Occipital lobe (tissue), 2 donors: ENCODE results near the gene HSPA14. TPM values are rescaled to one million over a fixed set of nuclear protein-coding genes. Genes with fewer than 3 reads are reported as not detected.
"Not testable (repeated sequence)": the region's sequence is repeated elsewhere in the genome, so short reads cannot be mapped to it uniquely, and the experiment has no call there.

Experiments
- DNase-seq: peaks from one replicate; lab custom pipeline; 2025; lab: John Stamatoyannopoulos, UW
- total RNA-seq: library from RNA; depleted of rRNA; stranded (reverse); fragments of >200 nt; gene quantifications from one replicate; pipeline ENCODE4 v1.2.3, GENCODE V29; 2014

The HSPA14 gene
- total RNA-seq, 1 donor from 2014 or later: 14.8 TPM

DNA sequence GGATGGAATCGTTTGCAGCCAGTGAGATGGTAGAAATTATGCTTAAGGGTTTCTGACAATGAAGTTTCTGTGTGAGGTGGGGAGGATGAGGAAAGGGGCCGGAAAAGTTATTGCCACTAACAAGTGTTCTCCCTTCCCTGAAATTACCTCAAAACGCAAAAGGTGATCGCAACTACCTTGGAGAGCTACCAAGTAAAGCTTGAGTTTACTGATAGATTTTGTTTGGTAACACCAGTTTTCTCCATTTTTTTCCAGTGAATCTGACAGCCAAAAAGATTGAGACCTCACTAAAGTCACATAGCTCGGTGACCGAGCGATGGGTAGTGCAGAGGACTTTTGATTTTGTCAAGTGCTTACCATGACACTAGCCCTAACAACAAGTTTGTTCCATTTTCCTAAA, 42.1 kb downstream of the HSPA14 start:
- no peak for DNase-seq

DNA sequence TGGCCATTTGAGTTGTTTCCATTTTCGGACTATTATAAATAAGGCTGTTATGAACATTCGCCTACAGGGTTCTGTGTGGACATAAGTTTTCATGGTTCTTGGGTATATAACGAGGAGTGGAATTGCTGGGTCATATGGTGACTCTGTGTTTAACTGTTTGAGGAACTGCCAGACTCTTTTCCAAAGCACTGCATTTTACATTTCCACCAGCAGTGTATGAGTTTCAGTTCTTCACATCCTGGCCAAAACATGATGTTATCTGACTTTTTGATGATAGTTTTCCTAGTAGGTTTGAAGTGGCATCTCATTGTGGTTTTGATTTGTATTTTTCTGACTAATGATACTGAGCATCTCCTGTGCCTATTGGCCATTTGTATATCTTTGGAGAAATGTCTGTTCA, 46.0 kb downstream of the HSPA14 start:
- no peak for DNase-seq

DNA sequence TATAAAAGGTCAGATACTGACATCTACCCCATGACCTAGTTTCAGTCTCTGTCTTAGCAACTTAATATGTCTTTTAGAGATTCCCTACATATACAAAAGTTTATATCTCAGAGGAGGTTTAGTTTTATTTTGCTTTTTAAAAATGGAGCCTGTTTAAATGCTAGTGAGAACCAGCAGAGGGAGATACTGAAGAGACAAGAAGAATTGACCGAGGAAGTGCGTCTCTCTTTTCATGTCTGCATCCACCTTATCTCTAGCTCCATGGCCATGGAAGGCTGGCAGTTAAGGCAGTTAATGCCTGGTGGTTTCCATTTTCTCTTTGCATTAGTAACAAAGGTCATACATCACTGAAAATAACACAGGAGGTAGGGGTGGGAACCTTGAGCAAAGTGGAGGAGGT, 51.2 kb downstream of the HSPA14 start:
- no peak for DNase-seq

DNA sequence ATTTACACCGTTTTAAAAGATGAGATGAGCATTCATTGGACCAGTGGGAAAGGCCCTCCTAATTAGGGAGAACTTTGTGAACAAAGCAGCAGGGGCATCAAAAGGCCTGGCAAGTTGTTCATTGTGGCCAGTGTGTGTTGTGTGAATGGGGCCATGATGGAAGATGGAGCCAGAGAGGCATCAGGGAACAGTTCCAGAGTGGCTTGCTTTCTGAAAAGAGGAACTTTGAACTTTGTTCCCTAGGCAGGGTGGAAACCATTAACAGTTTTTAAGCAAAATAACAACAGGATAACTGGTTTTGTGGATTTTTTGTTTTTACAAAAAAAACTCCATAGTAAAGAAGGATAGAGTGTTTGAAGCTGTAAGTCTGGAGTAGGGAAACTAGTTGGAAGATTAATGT, 53.0 kb downstream of the HSPA14 start:
- no peak for DNase-seq

DNA sequence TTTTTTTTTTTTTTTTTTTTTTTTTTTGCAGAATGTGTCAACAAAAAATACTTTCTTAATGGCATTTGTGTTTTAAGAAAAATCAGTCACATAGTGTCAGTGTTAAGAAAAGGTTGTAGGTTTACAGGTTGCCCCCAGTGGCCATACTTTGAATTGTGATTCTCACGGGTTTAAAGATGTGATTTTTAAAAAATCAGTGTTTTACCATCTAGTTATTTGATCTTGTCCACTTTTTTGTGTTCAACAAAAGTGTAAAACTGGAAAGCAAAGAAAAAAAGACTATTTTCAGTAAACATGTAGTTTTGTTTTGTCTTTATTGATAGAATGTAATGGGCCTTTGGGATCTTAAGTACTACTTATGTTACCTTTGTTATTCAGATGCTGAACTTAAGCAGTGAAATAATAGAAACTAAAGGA, 66.2 kb downstream of the HSPA14 start:
- DNase-seq: no peak

DNA sequence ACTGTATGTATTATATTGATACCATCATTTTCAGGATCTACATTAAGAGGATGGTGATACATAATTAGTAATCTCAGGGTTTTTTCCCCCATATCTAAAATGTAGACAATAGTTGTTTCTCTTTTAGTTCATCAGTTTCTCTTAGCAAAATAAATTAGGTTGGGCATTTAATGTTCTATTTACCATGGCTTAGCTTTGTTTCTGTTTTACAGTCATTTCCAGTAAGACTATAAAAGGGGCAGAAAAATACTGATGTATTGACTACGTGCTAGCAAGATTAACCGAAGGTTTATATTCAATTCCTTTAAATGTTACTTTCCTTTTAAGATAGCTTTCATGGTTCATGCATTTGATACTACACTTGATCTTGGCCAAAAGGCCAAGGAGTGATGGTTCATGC, 66.8 kb downstream of the HSPA14 start:
- DNase-seq: no peak

DNA sequence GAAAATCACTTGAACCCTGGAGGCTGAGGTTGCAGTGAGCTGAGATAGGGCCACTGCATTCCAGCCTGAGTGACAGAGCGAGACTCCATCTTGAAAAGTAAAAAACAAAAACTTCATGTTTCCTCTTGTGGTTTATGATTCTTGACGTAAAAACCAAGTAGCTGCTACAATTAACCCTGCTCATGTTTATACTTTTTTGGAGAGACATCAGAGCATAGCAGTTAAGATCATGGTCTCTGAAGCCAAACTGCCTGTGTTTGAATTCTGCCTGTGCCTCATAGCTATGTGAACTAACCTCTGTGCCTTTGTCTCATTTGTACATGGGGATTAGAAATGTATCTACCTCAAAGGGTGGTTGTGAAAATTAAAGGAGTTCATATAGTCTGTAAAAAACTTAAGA, 67.8 kb downstream of the HSPA14 start:
- DNase-seq: no peak

DNA sequence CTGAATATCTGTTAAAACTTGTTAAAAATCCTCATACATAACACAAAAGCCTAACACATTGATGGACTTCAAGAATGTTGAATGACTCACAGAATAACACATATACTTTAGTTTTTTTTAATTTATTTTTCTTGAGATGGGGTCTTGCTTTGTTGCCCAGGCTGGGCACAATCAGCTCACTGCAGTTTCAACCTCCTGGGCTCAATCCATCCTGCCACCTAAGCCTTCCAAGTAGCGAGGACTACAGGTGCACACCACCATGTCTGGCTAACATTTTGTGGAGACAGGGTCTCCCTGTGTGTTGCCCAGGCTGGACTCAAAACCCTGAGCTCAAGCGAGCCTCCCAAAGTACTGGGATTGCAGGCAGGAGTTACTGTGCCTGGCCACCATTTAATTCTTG, 68.7 kb downstream of the HSPA14 start:
- no peak for DNase-seq

DNA sequence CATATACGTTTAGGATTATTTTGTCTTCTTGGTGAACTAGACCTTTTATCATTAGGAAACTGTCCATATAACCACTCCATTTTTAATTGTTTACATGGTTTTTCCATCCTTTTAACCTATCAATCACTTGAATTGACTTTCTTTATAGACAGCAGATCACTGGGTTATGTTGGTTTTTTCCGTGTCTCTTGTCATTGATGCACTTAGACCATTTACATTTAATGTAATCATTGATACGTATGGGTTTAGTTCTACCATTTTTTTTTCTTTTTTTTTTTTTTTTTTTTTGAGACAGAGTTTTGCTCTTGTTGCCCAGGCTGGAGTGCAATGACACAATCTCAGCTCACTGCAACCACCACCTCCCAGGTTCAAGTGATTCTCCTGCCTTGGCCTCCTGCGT, 69.5 kb downstream of the HSPA14 start:
- DNase-seq: not testable (repeated sequence)

DNA sequence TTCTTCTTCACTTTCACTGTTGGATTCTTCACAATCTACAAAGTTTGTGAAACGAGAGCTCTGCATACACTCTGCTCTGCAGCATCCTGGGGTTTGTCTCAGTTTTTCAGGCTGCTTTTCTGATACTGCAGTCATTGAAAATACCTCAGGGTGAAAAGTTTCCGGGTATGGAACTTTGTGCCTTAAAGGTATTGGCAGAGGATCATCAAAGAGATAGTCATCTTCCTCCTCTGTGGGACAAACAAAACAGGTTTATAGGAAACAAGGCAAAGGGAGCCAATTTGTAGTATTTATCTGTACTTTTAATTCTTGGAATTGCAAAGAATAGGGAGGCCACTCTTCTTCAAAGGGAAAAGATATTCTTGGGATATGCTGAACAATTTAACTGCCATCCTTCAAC, 71.0 kb downstream of the HSPA14 start:
- DNase-seq: no peak

DNA sequence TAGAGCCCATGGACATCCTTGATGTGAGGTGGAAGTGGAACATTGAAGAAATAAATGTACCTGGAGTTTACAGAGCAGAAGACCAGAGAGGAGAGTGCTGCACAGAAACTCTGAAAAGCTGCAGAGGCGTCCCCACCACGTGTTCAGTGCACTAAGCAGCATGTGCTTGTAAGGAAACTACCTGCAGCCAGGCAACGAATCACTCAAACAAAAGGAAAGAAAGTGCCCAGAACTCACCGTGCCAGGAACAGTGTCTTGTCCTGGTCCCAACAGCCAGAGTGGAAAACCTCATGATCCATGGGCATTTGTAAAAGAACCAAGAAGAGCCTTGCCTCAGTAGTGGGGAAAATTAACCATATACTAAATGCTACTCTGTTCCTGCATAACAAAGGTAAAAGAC, 72.8 kb downstream of the HSPA14 start:
- no peak for DNase-seq

DNA sequence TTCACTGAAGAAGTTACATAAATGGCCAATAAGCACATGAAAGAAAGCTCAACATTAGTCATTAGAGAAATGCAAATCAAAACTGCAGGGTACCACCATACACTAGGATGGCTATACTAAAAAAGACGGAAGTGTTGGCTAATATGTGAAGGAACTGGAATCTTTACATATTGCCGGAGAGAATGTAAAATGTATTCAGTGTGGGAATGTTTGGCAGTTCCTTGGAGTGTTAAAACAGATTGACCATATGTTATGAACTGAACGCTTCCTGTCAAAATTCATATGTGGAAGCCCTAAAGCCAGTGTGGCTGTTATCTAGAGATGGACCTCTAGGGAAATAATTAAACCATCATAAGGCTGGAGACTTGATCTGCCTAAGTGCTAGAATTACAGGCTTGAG, 73.7 kb downstream of the HSPA14 start:
- no peak for DNase-seq

DNA sequence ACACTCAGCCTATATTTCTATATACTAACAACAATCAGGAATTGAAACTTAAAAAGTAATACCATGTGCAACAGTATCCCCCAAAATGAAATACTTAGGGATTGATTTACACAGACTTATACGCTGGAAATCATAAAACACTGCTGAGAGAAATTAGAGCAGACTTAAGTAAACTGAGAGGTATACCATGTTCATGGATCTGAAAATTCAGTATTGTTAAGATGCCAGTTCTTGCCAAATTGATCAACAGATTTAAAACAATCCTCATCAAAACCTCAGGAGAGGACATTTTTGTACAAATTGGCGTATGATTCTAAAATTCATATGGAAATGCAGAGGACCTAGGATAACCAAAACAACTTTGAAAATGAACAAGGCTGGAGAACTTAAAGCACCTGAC, 78.5 kb downstream of the HSPA14 start:
- DNase-seq: no peak

DNA sequence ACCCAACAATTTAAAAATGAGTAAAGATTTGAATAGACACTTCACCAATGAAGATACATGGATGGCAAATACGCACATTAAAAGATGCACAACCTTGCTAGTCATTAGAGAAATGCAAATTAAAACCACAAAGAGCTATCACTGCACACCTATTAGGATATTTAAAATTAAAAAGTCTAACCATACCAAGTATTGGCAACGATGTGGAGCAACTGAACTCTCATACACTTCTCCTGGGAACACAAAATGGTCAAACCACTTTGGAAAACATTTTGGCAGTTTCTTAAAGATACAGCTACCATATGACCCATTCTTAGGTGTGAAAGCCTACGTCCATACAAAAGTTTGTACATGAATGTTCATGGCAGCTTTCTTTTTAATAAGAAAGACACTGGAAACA, 79.7 kb downstream of the HSPA14 start:
- no peak for DNase-seq

DNA sequence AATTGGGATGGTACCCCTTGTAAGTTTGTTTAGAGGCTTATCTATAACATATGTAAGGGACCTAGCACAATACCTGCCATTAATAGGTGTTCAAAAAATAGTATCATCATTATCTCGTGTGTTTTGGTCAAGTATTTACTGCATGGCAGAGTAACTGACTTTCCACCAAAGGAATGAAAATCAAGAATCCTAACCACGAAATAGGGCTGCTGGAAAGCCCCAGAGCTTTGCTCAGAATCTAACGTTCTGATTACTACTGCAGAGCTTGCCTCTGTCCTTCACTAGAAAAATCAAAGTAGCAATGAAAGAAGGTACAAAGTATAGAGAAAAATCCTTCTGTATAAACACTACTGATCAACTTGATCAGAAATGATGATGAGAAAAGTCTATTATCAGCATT, 80.9 kb downstream of the HSPA14 start:
- no peak for DNase-seq

Other genes starting within 250 kb of the HSPA14 start
- gene FAM107B, start 63.4 kb upstream of the HSPA14 start, total RNA-seq: 82.8 TPM
- 1.4 TPM for gene CDNF, start 269 bp upstream of the HSPA14 start, total RNA-seq
- 34.3 TPM for gene MSANTD7, start within 50 bp of the HSPA14 start, total RNA-seq
- 30.6 TPM for gene SUV39H2, start 40.6 kb downstream of the HSPA14 start, total RNA-seq
- gene DCLRE1C, start 115.8 kb downstream of the HSPA14 start, total RNA-seq: 11.4 TPM
- not detected for gene MEIG1, start 121.1 kb downstream of the HSPA14 start, total RNA-seq
- gene OLAH, start 205.6 kb downstream of the HSPA14 start, total RNA-seq: 0.31 TPM